ENCODE results near the gene BRSK1.

BRSK1 gene

DNA sequence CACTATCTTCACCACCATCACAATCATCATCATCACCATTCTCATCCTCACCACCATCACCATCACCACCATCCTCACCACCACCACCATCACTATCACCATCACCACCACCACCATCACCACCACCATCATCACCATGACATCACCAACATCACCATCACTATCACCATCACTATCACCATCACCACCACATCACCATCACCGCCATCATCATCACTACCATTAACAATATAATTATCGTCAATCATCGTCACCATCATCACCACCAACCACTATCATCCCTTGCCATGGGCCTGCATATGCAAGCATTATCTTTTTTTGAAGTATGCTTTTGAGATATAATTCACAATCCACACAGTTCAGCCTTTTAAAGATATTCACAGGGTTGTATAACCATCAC lies 17.4 kb upstream of the BRSK1 start:
- H3K4me3 ChIP-seq (ENCODE audit: low read length): no peak overlapping the region
- TF ChIP-seq CTCF (IDR thresholded peaks at IDR 0.05; ENCODE audit: insufficient read depth, low read depth, low read length, missing control alignments): no peak
- DNase-seq (ENCODE audit: low read depth): no peak

- no peak overlapping the region for H3K4me3 ChIP-seq (ENCODE audit: low read length)
- TF ChIP-seq CTCF (IDR thresholded peaks at IDR 0.05; ENCODE audit: insufficient read depth, low read depth, low read length, missing control alignments): no peak
- no peak for DNase-seq (ENCODE audit: low read depth)
Observed at GRCh38 chr19:55266840-55267239, 17.0 kb upstream of the BRSK1 start.

- no peak for TF ChIP-seq CTCF (IDR thresholded peaks at IDR 0.05; ENCODE audit: insufficient read depth, low read depth, low read length, missing control alignments)
Observed at GRCh38 chr19:55269299-55269698, 14.5 kb upstream of the BRSK1 start.

DNA sequence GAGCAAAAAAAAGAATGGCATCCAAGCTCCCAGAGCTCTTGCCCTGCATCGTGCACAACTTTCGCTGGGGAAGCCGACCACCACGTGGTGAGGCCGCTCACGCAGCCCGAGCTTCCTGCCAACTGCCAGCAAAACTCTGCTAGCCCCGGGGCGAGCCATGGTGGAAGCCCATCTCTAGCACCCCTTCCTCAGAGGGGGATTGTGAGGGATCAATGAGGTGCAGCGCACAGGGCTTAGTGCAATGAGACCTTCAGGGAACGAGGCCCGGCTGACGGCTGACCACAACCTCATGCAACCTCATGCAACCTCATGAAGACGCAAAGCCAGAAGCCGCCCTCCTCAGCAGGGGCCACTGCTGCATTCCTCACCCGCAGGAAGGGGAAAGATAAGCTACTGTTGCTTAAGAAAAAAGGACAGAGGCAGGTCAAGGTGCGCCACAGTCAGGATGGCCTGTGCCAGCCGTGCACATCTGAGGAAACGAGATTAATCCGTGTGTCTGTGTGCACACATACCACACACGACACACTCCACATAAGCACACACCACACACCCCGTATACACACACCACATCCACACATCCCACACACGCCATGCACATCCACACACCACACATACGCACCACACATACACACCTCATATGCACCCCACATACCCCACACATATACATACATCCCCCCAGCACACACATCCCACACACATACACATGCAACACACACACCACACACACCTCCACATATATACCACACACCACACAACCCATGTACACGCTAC lies 13.4 kb upstream of the BRSK1 start:
- no peak overlapping the region for H3K4me3 ChIP-seq (ENCODE audit: low read length)
- DNase-seq (ENCODE audit: low read depth): no peak
- TF ChIP-seq CTCF (IDR thresholded peaks at IDR 0.05; ENCODE audit: insufficient read depth, low read depth, low read length, missing control alignments): no peak

More at GRCh38 chr19:55269299-55269698, 14.5 kb upstream of the BRSK1 start:
- no peak for DNase-seq (ENCODE audit: low read depth)
- H3K4me3 ChIP-seq (ENCODE audit: low read length): no peak overlapping the region

DNA sequence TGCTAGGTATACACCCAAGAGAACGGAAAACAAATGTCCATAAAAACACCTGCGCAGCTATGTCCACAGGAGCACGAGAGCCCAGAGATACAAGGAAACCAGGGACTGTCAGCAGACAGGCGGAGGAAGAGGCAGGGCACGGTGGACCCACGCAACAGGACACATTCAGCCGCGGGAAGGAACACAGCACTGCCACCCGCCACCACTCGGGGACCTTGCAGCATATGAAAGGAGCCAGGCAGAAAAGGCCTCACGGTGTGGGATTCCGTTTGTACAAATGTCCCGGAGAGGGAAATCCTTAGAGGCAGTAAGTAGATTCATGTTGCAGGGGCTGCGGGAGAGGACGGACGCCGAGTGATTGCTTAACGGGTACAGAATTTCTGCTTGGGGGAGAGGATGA lies 11.7 kb upstream of the BRSK1 start:
- H3K4me3 ChIP-seq (ENCODE audit: low read length): no peak overlapping the region
- no peak for DNase-seq (ENCODE audit: low read depth)
- TF ChIP-seq CTCF (IDR thresholded peaks at IDR 0.05; ENCODE audit: insufficient read depth, low read depth, low read length, missing control alignments): no peak

DNA sequence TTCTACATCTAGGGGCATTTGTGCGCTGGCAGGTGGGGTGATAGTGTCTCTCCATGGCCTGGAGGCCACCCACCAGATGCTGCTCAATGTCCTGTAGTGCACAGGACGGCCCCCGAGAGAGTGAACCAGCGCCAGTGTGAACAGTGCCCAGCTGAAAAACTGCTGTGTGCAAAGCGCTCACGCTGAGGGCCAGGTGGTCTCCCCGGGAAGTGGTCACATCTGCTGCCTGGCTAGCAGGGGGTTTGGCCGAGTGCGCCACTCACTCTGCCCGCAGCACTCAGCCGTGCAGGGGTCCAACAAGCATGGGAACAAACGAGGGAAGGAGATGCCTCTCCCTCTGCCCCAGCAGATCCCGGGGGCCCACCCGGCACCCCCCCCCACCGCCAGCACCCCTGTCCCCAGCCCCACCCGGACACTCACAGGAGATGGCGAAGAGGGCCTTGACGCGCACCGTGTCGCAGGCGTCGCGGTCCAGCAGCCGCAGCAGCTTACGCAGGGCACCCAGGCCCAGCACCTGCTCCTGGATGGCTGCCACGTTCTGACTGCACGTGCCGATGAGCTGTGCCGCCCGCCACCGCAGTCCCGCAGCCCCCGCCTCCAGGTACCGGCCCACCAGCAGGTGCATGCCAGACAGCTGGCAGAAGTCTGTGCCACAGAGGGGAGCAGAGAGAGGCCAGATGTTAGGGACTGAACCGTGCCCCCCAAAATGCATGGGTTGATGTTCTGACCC lies 9.7 kb upstream of the BRSK1 start:
- TF ChIP-seq CTCF (IDR thresholded peaks at IDR 0.05; ENCODE audit: insufficient read depth, low read depth, low read length, missing control alignments): no peak
- no peak for DNase-seq (ENCODE audit: low read depth)
- H3K4me3 ChIP-seq (ENCODE audit: low read length): no peak overlapping the region

Data from epithelial cell of esophagus (primary cell).